K562 (cell line): ENCODE data around the gene SRRM5. TPM values are rescaled to one million over a fixed set of nuclear protein-coding genes. Genes with fewer than 3 reads are reported as not detected.

Experiments
- ADNP ChIP-seq: fragments of 200-800 bp; sonication (Bioruptor generic); IDR thresholded peaks from 2 replicates; pipeline ENCODE4 v1.6.1; 2016; ENCODE audit warnings: missing genetic modification characterization, missing compliant biosample characterization
- BCOR ChIP-seq: fragments of 450-650 bp; IDR thresholded peaks from 2 replicates; pipeline ENCODE4 v1.6.1; 2016
- EHMT2 ChIP-seq: fragments of 450-650 bp; IDR thresholded peaks from 2 replicates; pipeline ENCODE4 v1.6.1; 2018; ENCODE audit warnings: antibody characterized with exemption
- ELF4 ChIP-seq: fragments of 450-650 bp; formaldehyde crosslinking; IDR thresholded peaks from 2 replicates; pipeline ENCODE4 v1.4.0; 2022; ENCODE audit warnings: missing genetic modification characterization
- EP400 ChIP-seq: fragments of 450-650 bp; IDR thresholded peaks from 2 replicates; pipeline ENCODE4 v1.6.1; 2017; ENCODE audit warnings: antibody characterized with exemption, mild to moderate bottlenecking, moderate library complexity
- KAT7 ChIP-seq: sonication (generic); formaldehyde crosslinking; IDR thresholded peaks from 2 replicates; pipeline ENCODE4 v1.8.0; 2022; ENCODE audit warnings: missing genetic modification reagents, mild to moderate bottlenecking, borderline replicate concordance
- KDM1A ChIP-seq, 2 experiments: fragments of 450-650 bp; IDR thresholded peaks; 2 replicates each; pipeline ENCODE4 v1.6.1; 2016; ENCODE audit warnings: mild to moderate bottlenecking in 2 of 2
- MYC ChIP-seq, 2 experiments: fragments of 250-450 bp in 1 of 2; sonication (Bioruptor Pico) in 1 of 2; IDR thresholded peaks; 2 replicates each; pipeline versions ENCODE4 v1.5.1 to v1.6.1; 2012 to 2021; ENCODE audit warnings: low read depth in 2 of 2, borderline replicate concordance in 1 of 2, improper control_type of control experiment in 1 of 2, low read length in 1 of 2, mild to moderate bottlenecking in 1 of 2, moderate library complexity in 1 of 2
- PHF21A ChIP-seq: fragments of 450-650 bp; IDR thresholded peaks from 2 replicates; pipeline ENCODE4 v1.6.1; 2017; ENCODE audit warnings: low read depth, borderline replicate concordance
- RBBP5 ChIP-seq: fragments of 200-600 bp; sonication (generic); IDR thresholded peaks from 2 replicates; pipeline ENCODE4 v1.6.1; 2012; ENCODE audit warnings: borderline replicate concordance, mild to moderate bottlenecking, low read length, control low read depth, inconsistent platforms; ENCODE audit not compliant: insufficient read depth, poor library complexity, severe bottlenecking
- SMARCA5 ChIP-seq: fragments of 450-650 bp; IDR thresholded peaks from 2 replicates; pipeline ENCODE4 v1.6.1; 2016
- TAF9B ChIP-seq: fragments of 450-650 bp; IDR thresholded peaks from 2 replicates; pipeline ENCODE4 v1.6.1; 2018; ENCODE audit warnings: mild to moderate bottlenecking; ENCODE audit not compliant: partially characterized antibody
- TAL1 ChIP-seq: fragments of 450-650 bp; IDR thresholded peaks from 2 replicates; pipeline ENCODE4 v1.6.1; 2016; ENCODE audit warnings: mild to moderate bottlenecking
- ZFP36 ChIP-seq: fragments of 150-350 bp; IDR thresholded peaks from 2 replicates; pipeline ENCODE4 v1.6.1; 2018; ENCODE audit warnings: low read length, low read depth; ENCODE audit not compliant: partially characterized antibody
- ZNF124 ChIP-seq: sonication (generic); formaldehyde crosslinking; IDR thresholded peaks from 2 replicates; pipeline ENCODE4 v1.8.1; 2022; ENCODE audit warnings: missing genetic modification reagents
- ZNF316 ChIP-seq: fragments of 450-650 bp; IDR thresholded peaks from 2 replicates; pipeline ENCODE4 v1.6.1; 2016
- ZNF551 ChIP-seq: fragments of 250-450 bp; sonication (Bioruptor Pico); IDR thresholded peaks from 2 replicates; pipeline ENCODE4 v1.5.0; 2021; ENCODE audit warnings: mild to moderate bottlenecking, moderate library complexity
- ZNF778 ChIP-seq: fragments of 450-650 bp; formaldehyde crosslinking; IDR thresholded peaks from 2 replicates; pipeline ENCODE4 v1.4.0; 2020; ENCODE audit warnings: mild to moderate bottlenecking, moderate library complexity
- polyA plus RNA-seq, 8 experiments: library from polyadenylated mRNA; depleted of rRNA in 4 of 8; stranded (reverse) in 5 of 8; unstranded in 3 of 8; fragments of >200 nt; fragmentation: Nextera tagmentation in 2 of 8; fragmentation: Illumina TruSeq in 1 of 8; extraction: Ambion mirVana in 2 of 8; extraction: Trizol in 1 of 8; gene quantifications; 2 replicates each; pipeline versions ENCODE4 v1.2.1 to v1.2.3, GENCODE V29; 2011 to 2014; ENCODE audit warnings: inconsistent platforms in 1 of 8, missing spikeins in 1 of 8
- total RNA-seq, 7 experiments: library from RNA; depleted of rRNA in 6 of 7; stranded (reverse); fragments of >200 nt in 6 of 7; fragmentation: Illumina TruSeq in 2 of 7; extraction: Trizol in 2 of 7; gene quantifications; 2 replicates each; pipeline versions ENCODE4 v1.2.1 to v1.2.3, GENCODE V29; 2011 to 2021; ENCODE audit warnings: low replicate concordance in 1 of 7
- TF ChIP-seq, protein P1 (sequence below): fragments of 450-650 bp; formaldehyde crosslinking; IDR thresholded peaks from 2 replicates; pipeline ENCODE4 v1.4.0; 2020; ENCODE audit warnings: mild to moderate bottlenecking, moderate library complexity
- TF ChIP-seq, protein P2 (sequence below): fragments of 250-450 bp; sonication (Bioruptor Pico); IDR thresholded peaks from 2 replicates; pipeline ENCODE4 v1.8.0; 2022; ENCODE audit warnings: inconsistent platforms, mild to moderate bottlenecking, moderate library complexity, borderline replicate concordance
- TF ChIP-seq, protein P3 (sequence below): fragments of 450-650 bp; formaldehyde crosslinking; IDR thresholded peaks from 2 replicates; pipeline ENCODE4 v1.4.0; 2022; ENCODE audit warnings: missing genetic modification characterization
- TF ChIP-seq, protein P4 (sequence below), 2 experiments: fragments of 450-650 bp in 1 of 2; sonication (generic) in 1 of 2; formaldehyde crosslinking in 1 of 2; IDR thresholded peaks in 1 of 2; conservative IDR thresholded peaks in 1 of 2; 2 replicates each; pipeline versions ENCODE4 v1.6.1 to v1.8.1; 2016 to 2023; ENCODE audit warnings: mild to moderate bottlenecking in 2 of 2, moderate library complexity in 2 of 2, inconsistent platforms in 1 of 2, missing genetic modification reagents in 1 of 2
- TF ChIP-seq, protein P5 (sequence below): fragments of 250-450 bp; sonication (Bioruptor Pico); IDR thresholded peaks from 2 replicates; pipeline ENCODE4 v1.9.0; 2021; ENCODE audit warnings: mild to moderate bottlenecking, inconsistent platforms

Gene SRRM5
- total and polyA plus RNA-seq, 9 of the 15 experiments (the other 6 are each of a cell fraction or from before 2014, with no cell fraction given) = 0.09 to 0.45 (median 0.18) TPM; not detected in 2

DNA sequence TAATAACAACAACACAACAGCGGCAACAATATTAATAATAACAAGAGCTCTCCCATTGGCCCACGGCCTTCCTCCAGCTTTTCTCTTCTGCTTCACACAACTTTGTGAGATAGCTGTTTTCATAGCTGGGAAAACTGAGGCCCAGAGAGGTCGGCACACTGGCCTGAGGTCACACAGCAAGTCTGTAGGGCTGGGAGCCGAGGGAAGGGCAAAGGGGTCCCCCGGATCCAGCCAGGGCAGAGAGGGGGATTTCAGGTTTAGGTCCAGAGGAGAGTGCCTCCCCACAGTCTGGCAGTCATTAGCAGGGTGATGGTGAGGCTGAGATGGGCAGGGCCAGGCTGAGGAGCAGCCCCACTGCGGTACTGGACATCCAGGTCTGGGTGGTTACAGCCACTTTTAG is 36.7 kb downstream of the SRRM5 start (continued):
- TF ChIP-seq, protein P1, sequence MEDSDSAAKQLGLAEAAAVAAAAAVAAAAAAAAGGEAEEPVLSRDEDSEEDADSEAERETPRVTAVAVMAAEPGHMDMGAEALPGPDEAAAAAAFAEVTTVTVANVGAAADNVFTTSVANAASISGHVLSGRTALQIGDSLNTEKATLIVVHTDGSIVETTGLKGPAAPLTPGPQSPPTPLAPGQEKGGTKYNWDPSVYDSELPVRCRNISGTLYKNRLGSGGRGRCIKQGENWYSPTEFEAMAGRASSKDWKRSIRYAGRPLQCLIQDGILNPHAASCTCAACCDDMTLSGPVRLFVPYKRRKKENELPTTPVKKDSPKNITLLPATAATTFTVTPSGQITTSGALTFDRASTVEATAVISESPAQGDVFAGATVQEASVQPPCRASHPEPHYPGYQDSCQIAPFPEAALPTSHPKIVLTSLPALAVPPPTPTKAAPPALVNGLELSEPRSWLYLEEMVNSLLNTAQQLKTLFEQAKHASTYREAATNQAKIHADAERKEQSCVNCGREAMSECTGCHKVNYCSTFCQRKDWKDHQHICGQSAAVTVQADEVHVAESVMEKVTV = no peak
- TF ChIP-seq MYC (IDR thresholded peaks at IDR 0.05; ENCODE audit: low read depth, low read length) = no peak
- TF ChIP-seq MYC (CRISPR knock-in tag; IDR thresholded peaks at IDR 0.05; ENCODE audit: borderline replicate concordance, low read depth) = no peak
- TF ChIP-seq, protein P2, sequence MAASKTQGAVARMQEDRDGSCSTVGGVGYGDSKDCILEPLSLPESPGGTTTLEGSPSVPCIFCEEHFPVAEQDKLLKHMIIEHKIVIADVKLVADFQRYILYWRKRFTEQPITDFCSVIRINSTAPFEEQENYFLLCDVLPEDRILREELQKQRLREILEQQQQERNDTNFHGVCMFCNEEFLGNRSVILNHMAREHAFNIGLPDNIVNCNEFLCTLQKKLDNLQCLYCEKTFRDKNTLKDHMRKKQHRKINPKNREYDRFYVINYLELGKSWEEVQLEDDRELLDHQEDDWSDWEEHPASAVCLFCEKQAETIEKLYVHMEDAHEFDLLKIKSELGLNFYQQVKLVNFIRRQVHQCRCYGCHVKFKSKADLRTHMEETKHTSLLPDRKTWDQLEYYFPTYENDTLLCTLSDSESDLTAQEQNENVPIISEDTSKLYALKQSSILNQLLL (CRISPR knock-in tag) = no peak
- no peak for TF ChIP-seq ELF4 (CRISPR knock-in tag)
- TF ChIP-seq EP400 = no peak
- no peak for TF ChIP-seq ZNF124
- TF ChIP-seq ZNF778 (CRISPR knock-in tag) = no peak
- peak; percentile 68 for TF ChIP-seq ZFP36
- TF ChIP-seq EHMT2 = no peak
- TF ChIP-seq TAL1 = no peak
- no peak for TF ChIP-seq ZNF551
- TF ChIP-seq RBBP5 = no peak
- TF ChIP-seq, protein P3, sequence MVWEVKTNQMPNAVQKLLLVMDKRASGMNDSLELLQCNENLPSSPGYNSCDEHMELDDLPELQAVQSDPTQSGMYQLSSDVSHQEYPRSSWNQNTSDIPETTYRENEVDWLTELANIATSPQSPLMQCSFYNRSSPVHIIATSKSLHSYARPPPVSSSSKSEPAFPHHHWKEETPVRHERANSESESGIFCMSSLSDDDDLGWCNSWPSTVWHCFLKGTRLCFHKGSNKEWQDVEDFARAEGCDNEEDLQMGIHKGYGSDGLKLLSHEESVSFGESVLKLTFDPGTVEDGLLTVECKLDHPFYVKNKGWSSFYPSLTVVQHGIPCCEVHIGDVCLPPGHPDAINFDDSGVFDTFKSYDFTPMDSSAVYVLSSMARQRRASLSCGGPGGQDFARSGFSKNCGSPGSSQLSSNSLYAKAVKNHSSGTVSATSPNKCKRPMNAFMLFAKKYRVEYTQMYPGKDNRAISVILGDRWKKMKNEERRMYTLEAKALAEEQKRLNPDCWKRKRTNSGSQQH (CRISPR knock-in tag) = no peak
- peak; percentile 79 for TF ChIP-seq BCOR
- TF ChIP-seq KAT7 (CRISPR knock-in tag) = no peak
- TF ChIP-seq, protein P4, sequence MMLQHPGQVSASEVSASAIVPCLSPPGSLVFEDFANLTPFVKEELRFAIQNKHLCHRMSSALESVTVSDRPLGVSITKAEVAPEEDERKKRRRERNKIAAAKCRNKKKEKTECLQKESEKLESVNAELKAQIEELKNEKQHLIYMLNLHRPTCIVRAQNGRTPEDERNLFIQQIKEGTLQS (IDR thresholded peaks at IDR 0.05) = no peak
- TF ChIP-seq, protein P4 (CRISPR knock-in tag; conservative IDR thresholded peaks at IDR 0.05) = no peak
- no peak for TF ChIP-seq SMARCA5
- TF ChIP-seq PHF21A = no peak
- TF ChIP-seq, protein P5, sequence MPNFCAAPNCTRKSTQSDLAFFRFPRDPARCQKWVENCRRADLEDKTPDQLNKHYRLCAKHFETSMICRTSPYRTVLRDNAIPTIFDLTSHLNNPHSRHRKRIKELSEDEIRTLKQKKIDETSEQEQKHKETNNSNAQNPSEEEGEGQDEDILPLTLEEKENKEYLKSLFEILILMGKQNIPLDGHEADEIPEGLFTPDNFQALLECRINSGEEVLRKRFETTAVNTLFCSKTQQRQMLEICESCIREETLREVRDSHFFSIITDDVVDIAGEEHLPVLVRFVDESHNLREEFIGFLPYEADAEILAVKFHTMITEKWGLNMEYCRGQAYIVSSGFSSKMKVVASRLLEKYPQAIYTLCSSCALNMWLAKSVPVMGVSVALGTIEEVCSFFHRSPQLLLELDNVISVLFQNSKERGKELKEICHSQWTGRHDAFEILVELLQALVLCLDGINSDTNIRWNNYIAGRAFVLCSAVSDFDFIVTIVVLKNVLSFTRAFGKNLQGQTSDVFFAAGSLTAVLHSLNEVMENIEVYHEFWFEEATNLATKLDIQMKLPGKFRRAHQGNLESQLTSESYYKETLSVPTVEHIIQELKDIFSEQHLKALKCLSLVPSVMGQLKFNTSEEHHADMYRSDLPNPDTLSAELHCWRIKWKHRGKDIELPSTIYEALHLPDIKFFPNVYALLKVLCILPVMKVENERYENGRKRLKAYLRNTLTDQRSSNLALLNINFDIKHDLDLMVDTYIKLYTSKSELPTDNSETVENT (CRISPR knock-in tag) = no peak
- TF ChIP-seq ADNP (tag) = peak; percentile 50; the same call in 1 of the 2 replicates
- no peak for TF ChIP-seq ZNF316
- no peak for TF ChIP-seq TAF9B
- peak in 1 of 2 experiments; percentile 39; a peak in 1 of 4 replicates for TF ChIP-seq KDM1A (IDR thresholded peaks at IDR 0.05)
